Measurements from ENCODE around the gene MYOZ1. TPM values are rescaled to one million over a fixed set of nuclear protein-coding genes. Genes with fewer than 3 reads are reported as not detected.

The MYOZ1 gene
- polyA plus RNA-seq, 1 of the 3 experiments (the other 2 are of a cell fraction) = 0.26 TPM

DNA sequence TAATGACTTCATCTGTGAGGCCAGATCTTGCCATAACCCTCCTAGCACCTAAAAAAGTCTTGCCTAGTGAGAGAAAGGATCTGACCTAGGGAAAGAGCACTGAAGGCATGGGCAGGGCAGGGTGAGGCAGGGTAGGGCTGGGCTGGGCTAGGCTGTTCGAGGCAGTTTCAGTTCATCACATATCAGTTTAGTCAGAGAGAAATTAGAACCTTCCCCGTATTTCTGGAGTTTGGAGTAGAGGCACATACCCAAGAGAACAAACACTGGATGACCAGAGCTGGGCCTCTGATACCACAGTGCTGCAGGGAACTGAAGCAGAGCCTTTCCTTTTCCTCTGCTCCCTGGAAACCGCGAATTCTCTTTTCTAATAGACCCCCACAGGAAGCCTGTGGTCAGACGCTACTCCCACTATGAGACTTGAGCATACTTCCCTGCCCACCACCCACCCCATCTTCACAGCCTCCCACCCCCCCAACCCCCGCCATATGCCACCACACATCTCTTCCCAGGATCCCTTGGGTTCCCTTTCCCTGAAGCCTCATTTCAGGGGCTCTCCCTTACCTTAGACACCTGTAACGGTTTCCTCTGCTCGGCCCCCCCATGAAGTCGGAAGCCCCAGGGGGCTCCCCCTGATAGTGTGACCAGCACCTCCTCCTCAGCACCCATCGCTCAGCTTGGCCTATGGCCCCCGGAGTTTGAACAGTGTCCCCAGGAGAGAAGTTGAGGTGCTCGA, 14.1 kb upstream of the MYOZ1 start:
- CTCF ChIA-PET = interaction anchor here (1.2 kb wide), 1 partner anchor 12 kb away, joined by 3 read pairs; no protein-coding TSS in a partner anchor

DNA sequence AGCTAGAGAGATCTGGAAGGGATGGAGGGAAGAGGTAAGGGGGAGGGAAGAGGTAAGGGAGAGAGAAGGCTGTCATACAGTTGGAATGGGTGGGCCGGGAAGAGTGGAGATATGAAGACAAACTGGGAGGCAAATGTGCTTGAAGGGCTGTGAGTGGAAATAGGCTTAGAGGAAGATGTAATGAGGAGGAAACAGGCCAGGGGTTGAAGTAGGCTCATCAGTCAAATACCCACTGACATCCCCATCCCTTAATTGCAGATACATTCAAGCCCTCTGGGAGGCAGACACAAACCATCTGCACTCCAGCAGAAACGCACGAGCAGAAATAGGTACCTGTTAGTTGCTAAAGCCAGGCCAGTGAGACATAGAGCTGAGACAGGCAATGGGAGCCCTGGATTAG, 12.4 kb upstream of the MYOZ1 start:
- Histone ChIP-seq H3K4me1 (ENCODE audit: control insufficient read depth in 1 of 2, insufficient read depth in 2 of 2, low read depth in 1 of 2, low read length in 1 of 2) (peaks cover 4% of the 10 kb centered on the region in 2 experiments; a peak in 1 of 4 replicates), H3K27me3 (ENCODE audit: insufficient read depth) (no peaks in the 10 kb centered on the region), H4K20me1 (ENCODE audit: insufficient read depth) (no peaks in the 10 kb centered on the region), H3K4me3 (ENCODE audit: low read depth in 2 of 2, low read length in 1 of 2) (no peak overlapping the region), H3K79me2 (ENCODE audit: insufficient read depth) (no peaks in the 10 kb centered on the region), H3F3A (replicated peaks; ENCODE audit: insufficient read depth) (no peaks in the 10 kb centered on the region), H3K9ac (no peak overlapping the region), H3K9me2 (no peaks in the 10 kb centered on the region), H3K9me3 (no peaks in the 10 kb centered on the region), H2AFZ (ENCODE audit: low read depth) (no peak overlapping the region), H3K36me3 (replicated peaks in 1 of 2; ENCODE audit: control insufficient read depth in 1 of 2, insufficient read depth in 2 of 2, low read length in 1 of 2) (no peaks in the 10 kb centered on the region), H3K4me2 (no peak overlapping the region), H3K27ac (ENCODE audit: low read depth in 2 of 2, low read length in 1 of 2) (no peak overlapping the region)
- no peak for DNase-seq
- WGBS (ENCODE audit: low lambda C conversion rate) = 79% methylated on average over 3 of the region's 3 CpGs
- ChIA-PET POLR2A (no interaction called here), CTCF (interaction anchor here (1.0 kb wide), 1 partner anchor 9 kb away, joined by 3 read pairs; no protein-coding TSS in a partner anchor)
- TF ChIP-seq, protein P1, sequence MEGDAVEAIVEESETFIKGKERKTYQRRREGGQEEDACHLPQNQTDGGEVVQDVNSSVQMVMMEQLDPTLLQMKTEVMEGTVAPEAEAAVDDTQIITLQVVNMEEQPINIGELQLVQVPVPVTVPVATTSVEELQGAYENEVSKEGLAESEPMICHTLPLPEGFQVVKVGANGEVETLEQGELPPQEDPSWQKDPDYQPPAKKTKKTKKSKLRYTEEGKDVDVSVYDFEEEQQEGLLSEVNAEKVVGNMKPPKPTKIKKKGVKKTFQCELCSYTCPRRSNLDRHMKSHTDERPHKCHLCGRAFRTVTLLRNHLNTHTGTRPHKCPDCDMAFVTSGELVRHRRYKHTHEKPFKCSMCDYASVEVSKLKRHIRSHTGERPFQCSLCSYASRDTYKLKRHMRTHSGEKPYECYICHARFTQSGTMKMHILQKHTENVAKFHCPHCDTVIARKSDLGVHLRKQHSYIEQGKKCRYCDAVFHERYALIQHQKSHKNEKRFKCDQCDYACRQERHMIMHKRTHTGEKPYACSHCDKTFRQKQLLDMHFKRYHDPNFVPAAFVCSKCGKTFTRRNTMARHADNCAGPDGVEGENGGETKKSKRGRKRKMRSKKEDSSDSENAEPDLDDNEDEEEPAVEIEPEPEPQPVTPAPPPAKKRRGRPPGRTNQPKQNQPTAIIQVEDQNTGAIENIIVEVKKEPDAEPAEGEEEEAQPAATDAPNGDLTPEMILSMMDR (IDR thresholded peaks at IDR 0.05) = peak; percentile 28; the same call in 1 of the 2 replicates
- TF ChIP-seq RCOR1 (IDR thresholded peaks at IDR 0.05; ENCODE audit: low read length) = no peak
- TF ChIP-seq RAD21 (IDR thresholded peaks at IDR 0.05; ENCODE audit: low read length) = peak; percentile 34

More for the DNA sequence above, 14.1 kb upstream of the MYOZ1 start:
- H3K27ac ChIP-seq (ENCODE audit: low read depth in 2 of 2, low read length in 1 of 2) = no peak overlapping the region
- 0 out of 4 replicates have a peak, but pooled peaks cover 0 to 4% of the 10 kb centered on the region in 2 experiments for H3K4me1 ChIP-seq (ENCODE audit: control insufficient read depth in 1 of 2, insufficient read depth in 2 of 2, low read depth in 1 of 2, low read length in 1 of 2)
- H3K27me3 ChIP-seq (ENCODE audit: insufficient read depth) = no peaks in the 10 kb centered on the region
- POLR2A ChIA-PET = no interaction called here
- H2AFZ ChIP-seq (ENCODE audit: low read depth) = no peak overlapping the region
- no peaks in the 10 kb centered on the region for H3K9me3 ChIP-seq
- no peaks in the 10 kb centered on the region for H4K20me1 ChIP-seq (ENCODE audit: insufficient read depth)
- DNase-seq = no peak
- H3K4me3 ChIP-seq (ENCODE audit: low read depth in 2 of 2, low read length in 1 of 2) = no peak overlapping the region
- no peaks in the 10 kb centered on the region for H3F3A ChIP-seq (replicated peaks; ENCODE audit: insufficient read depth)
- WGBS (ENCODE audit: low lambda C conversion rate) = 90% methylated on average over 12 of the region's 12 CpGs
- TF ChIP-seq MEF2A (IDR thresholded peaks at IDR 0.05; ENCODE audit: borderline replicate concordance, low read depth) (no peak), FOXJ3 (CRISPR knock-in tag; IDR thresholded peaks at IDR 0.05) (no peak), JUND (IDR thresholded peaks at IDR 0.05) (no peak), EZH2phosphoT487 (IDR thresholded peaks at IDR 0.05; ENCODE audit: borderline replicate concordance, low read depth) (no peak)
- no peaks in the 10 kb centered on the region for H3K36me3 ChIP-seq (replicated peaks in 1 of 2; ENCODE audit: control insufficient read depth in 1 of 2, insufficient read depth in 2 of 2, low read length in 1 of 2)
- no peak overlapping the region for H3K4me2 ChIP-seq
- H3K9ac ChIP-seq = no peak overlapping the region
- no peaks in the 10 kb centered on the region for H3K79me2 ChIP-seq (ENCODE audit: insufficient read depth)
- H3K9me2 ChIP-seq = no peaks in the 10 kb centered on the region

DNA sequence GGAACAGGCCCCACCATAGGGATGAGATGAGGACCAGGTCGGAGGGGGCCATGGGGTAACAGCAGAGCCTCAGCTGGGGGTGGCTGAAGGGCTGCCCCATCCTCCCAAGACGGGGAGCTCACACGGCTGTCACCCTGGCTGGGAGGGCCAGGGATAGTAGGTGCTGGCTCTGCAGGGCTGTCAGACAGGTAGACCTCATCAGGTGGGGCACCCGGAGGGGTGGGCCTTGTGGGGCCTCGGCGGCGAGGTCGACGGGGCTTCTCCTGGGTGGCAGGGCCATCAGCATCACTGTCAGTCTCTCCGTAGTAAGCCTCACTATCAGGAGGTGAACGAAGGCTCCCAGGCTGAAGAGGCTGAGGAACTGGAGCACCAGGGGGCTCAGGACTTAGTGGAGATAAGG, 11.9 kb upstream of the MYOZ1 start:
- Histone ChIP-seq H3K4me1 (ENCODE audit: control insufficient read depth in 1 of 2, insufficient read depth in 2 of 2, low read depth in 1 of 2, low read length in 1 of 2) (peaks cover 4 to 9% of the 10 kb centered on the region in 2 experiments; a peak in 1 of 4 replicates), H3K27ac (ENCODE audit: low read depth in 2 of 2, low read length in 1 of 2) (no peak overlapping the region), H3K9me2 (no peaks in the 10 kb centered on the region), H3F3A (replicated peaks; ENCODE audit: insufficient read depth) (no peaks in the 10 kb centered on the region), H3K9ac (no peak overlapping the region), H4K20me1 (ENCODE audit: insufficient read depth) (no peaks in the 10 kb centered on the region), H2AFZ (ENCODE audit: low read depth) (no peak overlapping the region), H3K79me2 (ENCODE audit: insufficient read depth) (no peaks in the 10 kb centered on the region), H3K9me3 (no peaks in the 10 kb centered on the region), H3K27me3 (ENCODE audit: insufficient read depth) (no peaks in the 10 kb centered on the region), H3K4me2 (no peak overlapping the region), H3K36me3 (replicated peaks in 1 of 2; ENCODE audit: control insufficient read depth in 1 of 2, insufficient read depth in 2 of 2, low read length in 1 of 2) (no peaks in the 10 kb centered on the region), H3K4me3 (ENCODE audit: low read depth in 2 of 2, low read length in 1 of 2) (no peak overlapping the region)
- CTCF ChIA-PET = interaction anchor here (1.0 kb wide), 1 partner anchor 9 kb away, joined by 3 read pairs; no protein-coding TSS in a partner anchor
- POLR2A ChIA-PET = no interaction called here
- 80% methylated on average over 10 of the region's 11 CpGs for WGBS (ENCODE audit: low lambda C conversion rate)
- no peak for DNase-seq
- TF ChIP-seq, protein P2, sequence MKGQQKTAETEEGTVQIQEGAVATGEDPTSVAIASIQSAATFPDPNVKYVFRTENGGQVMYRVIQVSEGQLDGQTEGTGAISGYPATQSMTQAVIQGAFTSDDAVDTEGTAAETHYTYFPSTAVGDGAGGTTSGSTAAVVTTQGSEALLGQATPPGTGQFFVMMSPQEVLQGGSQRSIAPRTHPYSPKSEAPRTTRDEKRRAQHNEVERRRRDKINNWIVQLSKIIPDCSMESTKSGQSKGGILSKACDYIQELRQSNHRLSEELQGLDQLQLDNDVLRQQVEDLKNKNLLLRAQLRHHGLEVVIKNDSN (IDR thresholded peaks at IDR 0.05; ENCODE audit: borderline replicate concordance, low read depth) = no peak
- TF ChIP-seq EP300 (IDR thresholded peaks at IDR 0.05; ENCODE audit: borderline replicate concordance in 1 of 2, low read depth in 1 of 2, low read length in 1 of 2) = no peak
- TF ChIP-seq SMC3 (IDR thresholded peaks at IDR 0.05; ENCODE audit: low read depth, low read length) = no peak
- TF ChIP-seq, protein P3, sequence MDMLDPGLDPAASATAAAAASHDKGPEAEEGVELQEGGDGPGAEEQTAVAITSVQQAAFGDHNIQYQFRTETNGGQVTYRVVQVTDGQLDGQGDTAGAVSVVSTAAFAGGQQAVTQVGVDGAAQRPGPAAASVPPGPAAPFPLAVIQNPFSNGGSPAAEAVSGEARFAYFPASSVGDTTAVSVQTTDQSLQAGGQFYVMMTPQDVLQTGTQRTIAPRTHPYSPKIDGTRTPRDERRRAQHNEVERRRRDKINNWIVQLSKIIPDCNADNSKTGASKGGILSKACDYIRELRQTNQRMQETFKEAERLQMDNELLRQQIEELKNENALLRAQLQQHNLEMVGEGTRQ (IDR thresholded peaks at IDR 0.05; ENCODE audit: borderline replicate concordance, low read depth, low read length) = no peak
- no peak for TF ChIP-seq TCF12 (IDR thresholded peaks at IDR 0.05)
- TF ChIP-seq MEF2A (IDR thresholded peaks at IDR 0.05; ENCODE audit: borderline replicate concordance, low read depth) = no peak
- TF ChIP-seq RFX5 (IDR thresholded peaks at IDR 0.05; ENCODE audit: low read length) = no peak
- TF ChIP-seq ELF1 (IDR thresholded peaks at IDR 0.05) = no peak
- TF ChIP-seq FOSL2 (IDR thresholded peaks at IDR 0.05; ENCODE audit: borderline replicate concordance, low read depth) = no peak
- no peak for TF ChIP-seq NRF1 (IDR thresholded peaks at IDR 0.05; ENCODE audit: low read depth, low read length)
- no peak for TF ChIP-seq GABPA (IDR thresholded peaks at IDR 0.05; ENCODE audit: low read depth)
- no peak for TF ChIP-seq POLR2AphosphoS5 (IDR thresholded peaks at IDR 0.05; ENCODE audit: low read depth, low read length)
- TF ChIP-seq JUND (IDR thresholded peaks at IDR 0.05) = no peak
- no peak for TF ChIP-seq TAF1 (IDR thresholded peaks at IDR 0.05; ENCODE audit: borderline replicate concordance, low read depth, low read length)
- no peak for TF ChIP-seq GATA2 (CRISPR knock-in tag; IDR thresholded peaks at IDR 0.05)
